AG08395 (cell line): ENCODE data around the gene KCNMA1.

Experiments
- DNase-seq: peaks from one replicate; pipeline ENCODE4 v3.0.0; 2012; ENCODE audit warnings: mixed read lengths, low spot score

KCNMA1 gene

GRCh38 chr10:77633376-77633775 is 4.2 kb downstream of the KCNMA1 start:
- DNase-seq, result no peak

GRCh38 chr10:77631241-77631640 is 6.4 kb downstream of the KCNMA1 start:
- no peak for DNase-seq

GRCh38 chr10:77630507-77630848 is 7.1 kb downstream of the KCNMA1 start:
- no peak for DNase-seq

DNA sequence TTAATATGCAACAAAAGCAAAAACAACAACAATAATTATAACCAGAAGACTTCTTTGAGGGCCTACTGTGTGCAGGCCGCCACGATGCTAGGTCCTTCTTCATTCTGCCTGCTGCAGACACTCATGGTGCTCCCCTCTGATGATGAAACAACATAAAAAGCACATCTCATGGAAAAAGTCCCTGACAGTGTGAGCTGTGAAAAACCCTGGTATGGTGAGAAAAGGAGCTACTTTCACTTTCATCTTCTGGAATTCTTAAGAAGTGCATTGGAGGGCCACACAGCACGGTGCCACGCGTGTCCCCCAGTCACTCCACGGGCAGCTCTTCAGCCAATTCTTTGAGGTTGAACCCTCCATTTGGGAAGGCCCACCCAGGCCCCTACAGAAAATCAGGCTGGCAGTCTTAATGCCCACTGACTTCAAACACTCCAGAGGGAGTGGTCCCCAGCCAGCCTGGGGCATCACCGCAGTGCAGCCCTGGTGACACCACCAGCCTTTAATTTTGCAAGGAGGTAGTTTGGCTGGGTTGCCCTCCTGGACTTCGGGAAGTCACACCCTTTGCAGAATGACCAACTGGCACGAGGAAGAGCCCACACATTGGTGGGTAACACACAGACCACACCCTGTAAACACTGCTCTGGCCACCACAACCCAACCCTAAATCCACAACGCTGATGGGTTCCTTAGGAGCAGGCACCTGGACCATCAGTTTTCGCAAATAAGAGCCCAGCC is 7.7 kb downstream of the KCNMA1 start:
- no peak for DNase-seq

DNA sequence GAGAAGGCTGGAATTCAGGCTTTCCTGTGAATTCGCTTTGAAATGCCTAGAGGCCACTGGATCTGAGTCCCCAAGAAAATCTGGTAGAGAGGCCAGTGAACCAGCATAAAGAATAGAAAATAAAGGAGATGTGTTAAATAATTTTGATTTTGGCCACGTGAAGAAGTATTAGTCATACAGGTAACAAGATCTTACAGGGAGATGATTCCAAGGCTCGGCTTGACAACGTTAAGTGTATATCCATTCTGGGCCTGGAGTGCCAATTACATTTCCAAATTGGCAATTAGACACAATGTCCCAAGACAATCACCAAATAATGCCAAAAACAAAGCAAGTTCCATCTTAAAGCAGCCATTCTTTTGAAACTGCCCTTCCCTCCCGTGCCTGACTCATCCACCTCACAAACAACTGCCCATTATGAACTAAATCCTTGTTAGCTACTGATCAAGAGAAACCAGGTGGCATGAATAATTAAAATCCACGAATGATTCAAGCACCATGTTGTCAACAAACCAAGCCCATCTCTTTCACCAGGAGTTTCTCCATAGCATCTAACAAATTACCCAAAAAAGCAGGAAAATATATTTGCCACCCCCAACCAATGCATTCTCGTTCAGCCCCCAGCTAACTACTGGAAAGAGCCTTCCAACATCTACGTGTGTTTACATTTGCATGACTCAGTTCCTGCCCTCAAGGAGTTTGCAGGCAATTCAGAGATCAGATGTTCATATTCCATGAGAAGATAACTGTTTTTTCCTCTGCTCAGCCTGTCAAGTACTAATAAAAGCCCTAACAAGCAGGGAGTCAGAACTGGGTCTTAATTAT is 8.5 kb downstream of the KCNMA1 start:
- DNase-seq, result no peak

- DNase-seq, result peak; percentile 51
These were observed 11.2 kb downstream of the KCNMA1 start for GRCh38 chr10:77626266-77626935.

DNA sequence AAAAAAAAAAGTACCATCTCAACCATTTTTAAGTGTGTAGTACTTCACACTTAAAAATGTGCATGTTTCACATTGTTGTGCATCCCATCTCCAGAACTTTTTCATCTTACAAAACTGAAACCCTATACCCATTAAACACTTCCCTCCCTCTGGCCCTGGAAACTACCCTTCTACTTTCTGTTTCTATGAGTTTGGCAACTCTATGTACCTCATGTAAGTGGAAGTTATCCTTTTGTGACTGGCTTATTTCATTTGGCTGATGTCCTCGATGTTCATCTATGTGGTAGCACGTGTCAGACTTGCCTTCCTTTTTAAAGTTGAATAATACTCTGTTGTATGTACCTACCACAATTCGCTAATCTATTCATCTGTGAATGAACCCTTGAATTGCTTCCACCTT is 12.2 kb downstream of the KCNMA1 start:
- DNase-seq, result no peak

GRCh38 chr10:77622889-77623291 is 14.7 kb downstream of the KCNMA1 start:
- no peak for DNase-seq

DNA sequence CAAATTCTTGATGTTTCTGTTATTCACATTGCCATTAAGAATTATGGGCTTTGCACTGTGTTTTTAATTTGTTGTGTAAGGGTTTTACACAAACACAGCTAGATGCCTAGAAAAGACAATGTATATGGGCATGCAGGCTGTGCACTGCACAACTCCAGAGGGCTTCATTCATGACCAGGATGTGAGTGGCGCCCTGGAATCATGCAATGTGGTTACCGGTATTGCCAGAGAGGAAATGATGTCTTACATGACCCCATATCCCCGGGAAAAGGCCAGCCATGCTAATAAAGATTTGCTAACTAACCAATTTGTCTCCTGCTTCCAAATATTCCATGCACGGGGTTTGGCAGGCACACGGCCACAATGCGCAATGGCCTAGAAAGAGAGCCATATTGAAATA is 16.9 kb downstream of the KCNMA1 start:
- no peak for DNase-seq

DNA sequence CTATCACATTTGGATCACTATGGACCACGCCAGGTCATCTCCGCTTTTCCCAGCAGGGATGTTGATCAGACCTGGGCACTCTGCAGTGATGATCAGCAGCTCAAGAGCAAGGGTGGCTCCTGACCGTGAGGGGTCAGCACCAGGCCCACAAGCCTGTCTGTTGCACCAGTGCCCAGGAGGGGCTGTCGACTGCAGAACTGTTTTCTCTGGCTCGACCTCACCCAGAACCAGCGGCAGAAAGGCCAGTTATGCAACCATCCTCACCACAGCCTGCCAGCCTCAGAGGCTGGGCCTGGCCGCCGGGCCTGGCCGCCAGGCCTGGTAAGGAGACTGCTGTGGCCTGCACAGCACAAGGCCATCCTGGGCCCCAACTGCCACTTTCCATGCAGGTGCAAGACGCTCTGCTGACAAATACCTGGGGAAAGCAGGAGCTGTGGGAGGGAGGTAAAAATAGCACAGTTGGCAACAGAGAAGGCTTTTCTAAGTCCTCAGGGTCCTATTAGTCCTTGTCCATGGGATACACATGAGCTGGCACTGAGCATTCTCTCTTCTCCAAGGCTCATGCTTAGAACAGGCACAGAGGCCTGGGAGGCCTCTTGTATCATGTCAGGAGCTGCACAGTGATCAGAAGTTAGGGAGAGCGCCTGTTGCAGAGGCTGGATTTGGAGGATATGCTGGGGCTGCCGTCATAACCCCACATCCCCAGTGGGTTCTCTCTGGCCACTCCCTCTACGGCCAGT is 17.5 kb downstream of the KCNMA1 start:
- no peak for DNase-seq

GRCh38 chr10:77618117-77618516 is 19.5 kb downstream of the KCNMA1 start:
- DNase-seq, result no peak

DNA sequence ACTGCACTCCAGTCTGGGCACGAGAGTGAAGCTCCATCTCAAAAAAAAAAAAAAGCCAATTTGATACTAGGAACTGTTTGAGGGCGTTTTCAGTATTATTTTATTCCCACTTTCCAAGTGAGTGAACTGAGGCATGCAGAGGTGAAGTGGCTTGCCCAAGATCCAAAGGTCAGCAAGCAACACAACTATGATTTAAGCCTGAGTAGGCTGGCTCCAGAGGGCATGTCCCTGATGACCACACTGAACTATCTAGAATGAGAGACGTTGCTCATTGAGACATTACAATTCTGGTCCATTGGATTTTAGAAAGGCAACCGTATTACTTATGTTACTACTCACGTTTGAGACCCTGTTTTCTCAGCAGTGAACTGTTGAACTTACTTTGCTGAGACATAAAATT is 20.8 kb downstream of the KCNMA1 start:
- no peak for DNase-seq

DNA sequence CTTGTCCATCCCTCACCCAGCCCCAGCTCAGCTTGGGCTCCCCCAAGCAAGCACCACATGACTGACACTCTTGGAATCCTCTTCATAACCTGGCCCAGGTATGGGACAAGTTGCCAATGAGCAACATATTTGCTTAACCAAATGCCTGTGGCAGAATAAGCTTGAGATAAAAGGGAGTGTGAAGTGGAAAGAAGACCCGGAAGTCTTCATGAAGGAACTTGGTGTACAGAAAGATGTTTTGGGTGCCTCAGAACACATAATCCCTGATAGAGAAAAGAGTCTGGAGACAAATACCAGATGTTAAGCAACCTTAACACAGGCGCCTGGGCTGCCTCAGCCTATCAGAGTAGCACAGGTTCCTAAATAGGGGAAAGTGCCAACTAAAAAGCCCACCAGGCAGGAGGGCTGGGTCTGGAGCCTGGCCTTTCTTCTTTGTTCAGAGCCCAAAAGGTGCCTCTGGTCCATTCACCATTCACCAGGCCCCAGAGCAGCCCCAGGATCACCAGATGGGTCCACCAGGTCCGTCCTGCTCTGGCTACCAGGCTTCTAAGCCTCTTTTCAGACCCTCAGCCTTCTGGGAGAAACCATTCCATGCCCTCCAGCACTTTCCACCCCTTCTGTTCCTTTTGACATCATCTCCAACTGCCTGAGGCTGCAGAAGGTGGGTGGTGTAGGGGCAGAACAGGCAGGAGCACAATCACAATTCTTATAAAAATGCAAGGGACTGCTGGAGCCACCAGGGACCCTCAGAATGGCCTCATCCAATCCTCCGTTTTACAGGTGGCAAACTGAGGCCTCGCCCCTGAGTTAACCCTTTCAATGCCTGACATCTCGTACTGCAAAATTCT is 22.6 kb downstream of the KCNMA1 start:
- DNase-seq, result no peak

GRCh38 chr10:77613476-77614130 is 24.0 kb downstream of the KCNMA1 start:
- no peak for DNase-seq

- no peak for DNase-seq
These were observed 25.9 kb downstream of the KCNMA1 start for GRCh38 chr10:77611670-77612069.

DNA sequence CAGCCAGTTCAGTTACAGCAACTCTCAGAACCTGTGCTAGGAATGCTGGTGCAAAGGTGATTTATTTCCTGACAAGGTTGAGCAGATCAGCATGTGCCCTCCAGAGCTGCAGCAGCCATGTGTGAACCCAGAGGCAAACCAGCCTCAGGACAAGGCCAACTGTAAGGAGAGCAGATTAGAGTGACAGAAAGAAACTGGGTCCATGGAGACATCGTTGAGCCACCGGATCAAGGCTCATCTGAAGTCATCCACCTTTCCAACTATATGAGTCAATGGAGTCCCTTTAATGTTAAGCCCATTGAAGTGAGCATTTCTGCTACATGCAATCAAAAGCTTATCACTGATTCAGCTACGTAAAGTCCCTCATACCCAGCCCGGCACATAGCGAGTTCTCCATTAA is 26.4 kb downstream of the KCNMA1 start:
- no peak for DNase-seq

DNA sequence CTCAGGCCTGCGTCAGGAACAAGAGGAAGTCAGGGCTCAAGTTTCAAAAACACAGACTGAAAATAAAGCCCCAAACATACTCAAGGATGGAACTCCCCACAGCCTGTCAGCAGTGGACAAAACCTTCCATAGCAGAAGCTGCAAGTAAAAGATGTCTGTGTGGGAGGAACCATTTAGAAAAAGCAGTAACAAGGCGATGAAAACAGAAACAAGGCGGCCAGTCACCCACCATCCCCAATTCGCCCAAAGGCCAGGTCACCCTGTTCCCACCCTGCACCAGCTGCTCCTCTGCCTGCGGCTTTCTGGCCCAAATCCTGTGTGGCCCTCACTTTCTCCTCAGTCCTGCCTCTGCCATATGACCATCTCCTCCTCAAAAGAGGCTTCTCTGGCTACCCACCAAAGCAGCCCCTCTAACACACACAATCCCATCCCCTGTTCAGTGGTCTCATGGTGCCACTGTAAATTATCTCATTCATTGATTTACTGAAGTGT is 27.8 kb downstream of the KCNMA1 start:
- DNase-seq, result no peak

DNA sequence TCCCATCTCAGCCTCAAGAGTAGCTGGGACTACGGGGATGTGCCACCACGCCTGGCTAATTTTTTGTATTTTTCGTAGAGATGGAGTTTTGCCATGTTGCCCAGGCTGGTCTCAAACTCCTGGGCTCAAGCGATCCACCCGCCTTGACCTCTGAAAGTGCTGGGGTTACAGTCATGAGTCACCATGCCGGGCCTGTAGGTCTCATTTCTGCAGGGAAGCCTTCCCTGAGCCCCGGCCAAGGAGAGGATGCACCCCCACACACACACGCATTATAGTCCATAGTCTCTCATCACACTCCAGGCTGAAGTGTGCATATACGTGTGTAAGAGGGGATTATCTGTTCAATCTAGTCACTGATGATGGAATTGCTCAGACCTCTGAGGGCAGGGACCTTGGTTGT is 29.3 kb downstream of the KCNMA1 start:
- DNase-seq, result no peak

- no peak for DNase-seq
These were observed 30.9 kb downstream of the KCNMA1 start for GRCh38 chr10:77606751-77607150.

DNA sequence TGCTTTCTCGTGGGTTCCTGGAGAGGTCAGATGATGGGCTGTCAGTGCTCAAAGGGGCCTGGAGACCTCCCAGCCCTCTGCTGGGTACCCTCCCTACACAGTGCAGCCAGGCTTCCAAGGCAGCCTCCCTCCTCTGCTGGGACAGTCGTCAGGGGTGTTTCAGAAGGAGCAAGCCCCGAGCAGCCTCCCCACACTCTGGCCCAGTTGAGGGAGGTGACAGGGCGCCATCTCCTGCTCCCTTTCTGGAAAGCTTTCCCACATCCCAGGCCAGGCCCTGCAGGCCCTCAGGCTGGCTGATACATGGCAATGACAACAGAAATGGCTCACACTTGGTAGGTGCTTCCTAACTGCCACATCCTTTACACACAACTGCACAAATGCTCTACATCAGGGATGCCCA is 32.1 kb downstream of the KCNMA1 start:
- DNase-seq, result peak; percentile 62

DNA sequence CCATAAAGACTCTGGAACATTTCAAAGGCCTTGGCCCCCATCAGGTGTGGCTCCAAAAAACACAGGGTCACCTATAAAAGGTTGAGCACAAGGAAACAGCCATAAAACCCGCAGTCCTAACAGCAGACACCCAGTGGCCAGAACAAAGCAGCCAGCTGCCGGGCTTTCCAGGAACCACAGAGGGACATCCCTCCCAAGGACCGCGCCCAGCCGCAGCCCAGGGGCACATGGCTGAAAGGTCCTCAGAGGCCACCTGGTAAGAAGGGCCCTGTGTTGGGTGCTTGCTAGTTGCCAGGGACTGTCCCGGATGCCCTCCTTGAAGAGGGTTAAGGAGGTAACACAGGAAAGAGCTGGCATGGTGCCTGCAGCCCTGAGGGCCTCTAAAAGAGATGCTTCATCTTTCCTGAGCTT is 32.7 kb downstream of the KCNMA1 start:
- DNase-seq, result no peak
